ENCODE data around the gene TMEM238. TPM values are rescaled to one million over a fixed set of nuclear protein-coding genes. Genes with fewer than 3 reads are reported as not detected.
A peak's percentile ranks its signal among the peaks of the same experiment; 100 is the strongest.

Gene TMEM238
- total and polyA plus RNA-seq, 5 donors from 2014 or later, result 0.42 to 15.9 (median 1.1) TPM

DNA sequence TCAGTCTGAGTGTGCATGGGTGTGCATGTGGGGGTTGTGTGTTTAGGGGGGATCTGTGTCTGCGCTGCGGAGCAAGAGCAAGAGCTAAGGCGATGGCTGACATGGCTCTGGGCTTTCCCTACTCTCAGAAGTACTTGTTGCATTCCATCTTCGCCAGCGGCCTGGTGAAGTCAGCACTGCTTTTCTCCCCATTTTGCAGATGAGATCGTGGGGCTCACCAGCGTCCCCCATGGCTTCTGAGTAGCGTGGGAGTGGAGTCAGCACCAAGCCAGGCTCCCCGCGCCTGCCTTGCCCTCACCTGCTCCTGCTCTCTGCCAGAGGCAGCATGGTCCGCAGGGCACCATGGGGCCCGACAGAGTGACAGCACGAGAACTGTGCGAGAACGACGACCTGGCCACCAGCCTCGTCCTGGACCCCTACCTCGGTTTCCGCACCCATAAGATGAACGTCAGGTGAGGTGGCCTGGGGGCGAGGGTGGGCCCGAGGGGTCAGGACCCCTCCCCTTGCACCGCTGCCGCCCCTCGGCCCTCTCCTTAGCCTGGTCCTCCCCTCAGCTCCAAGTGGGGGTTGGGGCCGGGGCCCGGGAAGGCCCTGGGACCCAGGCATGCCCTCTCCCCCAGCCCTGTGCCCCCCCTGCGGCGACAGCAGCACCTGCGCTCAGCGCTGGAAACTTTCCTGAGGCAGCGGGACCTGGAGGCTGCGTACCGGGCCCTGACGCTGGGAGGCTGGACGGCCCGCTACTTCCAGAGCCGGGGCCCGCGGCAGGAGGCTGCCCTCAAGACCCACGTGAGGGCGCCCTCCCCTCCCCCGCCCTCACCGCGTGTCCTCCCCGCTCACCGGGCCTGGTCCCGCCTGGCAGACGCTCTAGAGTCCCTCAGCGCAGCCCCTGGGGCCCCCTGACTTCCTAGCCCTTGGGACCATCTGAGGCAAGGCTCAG is 42.2 kb downstream of the TMEM238 start:
- Mint-ChIP-seq H3K36me3 (peaks cover 11% of the 10 kb centered on the region), H3K27ac (peak overlapping the region in 1 of 3 donors; percentile 59), H3K27me3 (peaks cover 24% of the 10 kb centered on the region), H3K4me3 (peak overlapping the region; percentile 71 to 85 (median 78)), H3K9me3 (peaks cover 0 to 1% (median 0%) of the 10 kb centered on the region in 7 donors), H3K4me1 (peaks cover 5 to 28% (median 14%) of the 10 kb centered on the region in 4 donors)
- H3K9me3 ChIP-seq (ENCODE audit: control insufficient read depth in 2 of 2, low read length in 2 of 2), result no peaks in the 10 kb centered on the region
- H3K27me3 ChIP-seq (ENCODE audit: control insufficient read depth, insufficient read depth, low read length), result no peaks in the 10 kb centered on the region
- ATAC-seq (ENCODE audit: low read depth in 2 of 2) (no peak), DNase-seq (no peak)
- H3K4me3 ChIP-seq (ENCODE audit: low read depth, low read length), result no peak overlapping the region
- H3K4me1 ChIP-seq (ENCODE audit: control insufficient read depth, insufficient read depth, low read length, poor library complexity, severe bottlenecking), result peaks cover 27% of the 10 kb centered on the region
- H3K27ac ChIP-seq (ENCODE audit: insufficient read depth, low read length, poor library complexity, severe bottlenecking), result no peak overlapping the region
- H3K36me3 ChIP-seq (ENCODE audit: control insufficient read depth, insufficient read depth, low read length), result no peaks in the 10 kb centered on the region

- Mint-ChIP-seq H3K9me3 (peaks cover 0 to 1% (median 0%) of the 10 kb centered on the region in 7 donors), H3K27ac (peak overlapping the region in 2 of 3 donors; percentile 83 to 100), H3K36me3 (peaks cover 11% of the 10 kb centered on the region), H3K4me3 (peak overlapping the region; percentile 71 to 93 (median 83)), H3K27me3 (peaks cover 31% of the 10 kb centered on the region), H3K4me1 (peaks cover 5 to 28% (median 14%) of the 10 kb centered on the region in 4 donors)
- Histone ChIP-seq H3K4me1 (ENCODE audit: control insufficient read depth, insufficient read depth, low read length, poor library complexity, severe bottlenecking) (peaks cover 27% of the 10 kb centered on the region), H3K4me3 (ENCODE audit: low read depth, low read length) (no peak overlapping the region), H3K36me3 (ENCODE audit: control insufficient read depth, insufficient read depth, low read length) (no peaks in the 10 kb centered on the region), H3K27ac (ENCODE audit: insufficient read depth, low read length, poor library complexity, severe bottlenecking) (peak overlapping the region; percentile 89), H3K27me3 (ENCODE audit: control insufficient read depth, insufficient read depth, low read length) (no peaks in the 10 kb centered on the region), H3K9me3 (ENCODE audit: control insufficient read depth in 2 of 2, low read length in 2 of 2) (no peaks in the 10 kb centered on the region)
- ATAC-seq (ENCODE audit: low read depth in 2 of 2) (no peak), DNase-seq (peak; percentile 13 to 62 (median 44))
Observed at GRCh38 chr19:55341171-55341588, 42.9 kb downstream of the TMEM238 start.

DNA sequence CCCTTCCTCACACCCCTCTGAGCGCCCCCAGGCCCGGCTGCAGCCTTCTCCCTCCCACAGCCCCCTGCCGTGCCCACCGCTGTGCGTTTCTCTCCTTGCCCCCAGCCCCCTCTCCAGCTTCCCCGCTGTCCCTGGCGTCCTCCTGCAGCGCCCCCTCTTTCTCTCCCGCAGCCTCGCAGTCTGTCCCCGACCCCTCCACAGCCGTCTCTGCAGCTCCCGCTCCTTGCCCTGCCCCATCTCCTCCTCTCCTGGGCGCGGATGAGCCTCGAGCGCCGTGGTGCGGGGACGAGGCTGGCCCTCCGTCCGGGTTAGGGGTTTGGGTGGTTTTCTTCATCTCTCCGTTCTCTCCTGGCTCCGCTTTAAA is 43.3 kb downstream of the TMEM238 start:
- ATAC-seq (ENCODE audit: low read depth in 2 of 2), result no peak
- H3K4me1 Mint-ChIP-seq, result peaks cover 5 to 28% (median 14%) of the 10 kb centered on the region in 4 donors
- H3K36me3 Mint-ChIP-seq, result peaks cover 11% of the 10 kb centered on the region
- DNase-seq, result peak in 1 of 3 donors; percentile 24
- Histone ChIP-seq H3K27me3 (ENCODE audit: control insufficient read depth, insufficient read depth, low read length) (no peaks in the 10 kb centered on the region), H3K4me3 (ENCODE audit: low read depth, low read length) (no peak overlapping the region), H3K9me3 (ENCODE audit: control insufficient read depth in 2 of 2, low read length in 2 of 2) (no peaks in the 10 kb centered on the region), H3K36me3 (ENCODE audit: control insufficient read depth, insufficient read depth, low read length) (no peaks in the 10 kb centered on the region), H3K4me1 (ENCODE audit: control insufficient read depth, insufficient read depth, low read length, poor library complexity, severe bottlenecking) (peaks cover 27% of the 10 kb centered on the region), H3K27ac (ENCODE audit: insufficient read depth, low read length, poor library complexity, severe bottlenecking) (peak overlapping the region; percentile 89)
- peak overlapping the region; percentile 71 to 93 (median 83) for H3K4me3 Mint-ChIP-seq
- peaks cover 0 to 1% (median 0%) of the 10 kb centered on the region in 7 donors for H3K9me3 Mint-ChIP-seq
- H3K27ac Mint-ChIP-seq, result peak overlapping the region in 2 of 3 donors; percentile 83 to 100
- H3K27me3 Mint-ChIP-seq, result peaks cover 35% of the 10 kb centered on the region

- Histone ChIP-seq H3K4me3 (ENCODE audit: low read depth, low read length) (peak overlapping the region; percentile 53), H3K9me3 (ENCODE audit: control insufficient read depth in 2 of 2, low read length in 2 of 2) (no peaks in the 10 kb centered on the region), H3K27me3 (ENCODE audit: control insufficient read depth, insufficient read depth, low read length) (no peaks in the 10 kb centered on the region), H3K27ac (ENCODE audit: insufficient read depth, low read length, poor library complexity, severe bottlenecking) (peak overlapping the region; percentile 89), H3K4me1 (ENCODE audit: control insufficient read depth, insufficient read depth, low read length, poor library complexity, severe bottlenecking) (peaks cover 27% of the 10 kb centered on the region), H3K36me3 (ENCODE audit: control insufficient read depth, insufficient read depth, low read length) (no peaks in the 10 kb centered on the region)
- peaks cover 0 to 1% (median 0%) of the 10 kb centered on the region in 7 donors for H3K9me3 Mint-ChIP-seq
- peaks cover 5 to 28% (median 14%) of the 10 kb centered on the region in 4 donors for H3K4me1 Mint-ChIP-seq
- DNase-seq (no peak), ATAC-seq (ENCODE audit: low read depth in 2 of 2) (no peak)
- peaks cover 36% of the 10 kb centered on the region for H3K27me3 Mint-ChIP-seq
- H3K4me3 Mint-ChIP-seq, result peak overlapping the region; percentile 89 to 99 (median 96)
- peak overlapping the region; percentile 94 to 100 (median 99) for H3K27ac Mint-ChIP-seq
- H3K36me3 Mint-ChIP-seq, result peaks cover 7% of the 10 kb centered on the region
Observed at GRCh38 chr19:55339889-55340783, 44.0 kb downstream of the TMEM238 start.

GRCh38 chr19:55339105-55339888 is 44.8 kb downstream of the TMEM238 start, which contains the start of gene KMT5C:
Gene KMT5C, plus strand, starts transcription at chr19:55339876. Its CDS starts 2,061 bp downstream, at chr19:55341937.
- ATAC-seq (ENCODE audit: low read depth in 2 of 2) (peak; percentile 82 to 85), DNase-seq (peak; percentile 100)
- H3K27ac Mint-ChIP-seq, result peak within 1 kb of the TSS; percentile 94 to 100 (median 99)
- Histone ChIP-seq H3K9me3 (ENCODE audit: control insufficient read depth in 2 of 2, low read length in 2 of 2) (no peaks in the 10 kb centered on the region), H3K4me1 (ENCODE audit: control insufficient read depth, insufficient read depth, low read length, poor library complexity, severe bottlenecking) (peaks cover 27% of the 10 kb centered on the region), H3K27me3 (ENCODE audit: control insufficient read depth, insufficient read depth, low read length) (no peaks in the 10 kb centered on the region), H3K36me3 (ENCODE audit: control insufficient read depth, insufficient read depth, low read length) (no peaks in the 10 kb centered on the region), H3K4me3 (ENCODE audit: low read depth, low read length) (peak within 1 kb of the TSS; percentile 84), H3K27ac (ENCODE audit: insufficient read depth, low read length, poor library complexity, severe bottlenecking) (peak within 1 kb of the TSS; percentile 99)
- peaks cover 31% of the 10 kb centered on the region for H3K27me3 Mint-ChIP-seq
- H3K36me3 Mint-ChIP-seq, result peaks cover 3% of the 10 kb centered on the region
- peak within 1 kb of the TSS; percentile 89 to 99 (median 96) for H3K4me3 Mint-ChIP-seq
- peaks cover 0 to 1% (median 0%) of the 10 kb centered on the region in 7 donors for H3K9me3 Mint-ChIP-seq
- H3K4me1 Mint-ChIP-seq, result peaks cover 5 to 28% (median 14%) of the 10 kb centered on the region in 4 donors

- no peak overlapping the region for H3K4me3 ChIP-seq (ENCODE audit: low read depth, low read length)
- Mint-ChIP-seq H3K27ac (no peak overlapping the region), H3K36me3 (no peaks in the 10 kb centered on the region), H3K9me3 (peaks cover 0 to 1% (median 0%) of the 10 kb centered on the region in 7 donors), H3K4me1 (peaks cover 3 to 22% (median 11%) of the 10 kb centered on the region in 4 donors), H3K4me3 (no peak overlapping the region), H3K27me3 (peaks cover 43% of the 10 kb centered on the region)
- H3K4me1 ChIP-seq (ENCODE audit: control insufficient read depth, insufficient read depth, low read length, poor library complexity, severe bottlenecking), result peaks cover 23% of the 10 kb centered on the region
- H3K27me3 ChIP-seq (ENCODE audit: control insufficient read depth, insufficient read depth, low read length), result no peaks in the 10 kb centered on the region
- no peaks in the 10 kb centered on the region for H3K36me3 ChIP-seq (ENCODE audit: control insufficient read depth, insufficient read depth, low read length)
- no peak overlapping the region for H3K27ac ChIP-seq (ENCODE audit: insufficient read depth, low read length, poor library complexity, severe bottlenecking)
- no peak for ATAC-seq (ENCODE audit: low read depth in 2 of 2)
- no peak for DNase-seq
- no peaks in the 10 kb centered on the region for H3K9me3 ChIP-seq (ENCODE audit: control insufficient read depth in 2 of 2, low read length in 2 of 2)
Observed at GRCh38 chr19:55336101-55336500, 48.0 kb downstream of the TMEM238 start.
